ENCODE measurements around the gene SMARCA5.

The SMARCA5 gene

GRCh38 chr4:143558823-143559756, 45.6 kb downstream of the SMARCA5 start:
- peak overlapping the region; percentile 58; the same call in 1 of the 2 replicates for H3K4me3 ChIP-seq (ENCODE audit: low read length)

GRCh38 chr4:143559757-143560147, 46.2 kb downstream of the SMARCA5 start:
- no peak for TF ChIP-seq ZNF274 (IDR thresholded peaks at IDR 0.05; ENCODE audit: low read depth, low read length)
- peak overlapping the region; percentile 58; the same call in 1 of the 2 replicates for H3K4me3 ChIP-seq (ENCODE audit: low read length)

More at GRCh38 chr4:143558823-143559756, 45.6 kb downstream of the SMARCA5 start:
- TF ChIP-seq ZNF274 (IDR thresholded peaks at IDR 0.05; ENCODE audit: low read depth, low read length) = no peak

- no peak overlapping the region for H3K4me3 ChIP-seq (ENCODE audit: low read length)
- no peak for TF ChIP-seq ZNF274 (IDR thresholded peaks at IDR 0.05; ENCODE audit: low read depth, low read length)
These were observed 51.0 kb downstream of the SMARCA5 start for GRCh38 chr4:143564472-143564871.

- H3K4me3 ChIP-seq (ENCODE audit: low read length) = no peak overlapping the region
- no peak for TF ChIP-seq ZNF274 (IDR thresholded peaks at IDR 0.05; ENCODE audit: low read depth, low read length)
These were observed 61.8 kb downstream of the SMARCA5 start for GRCh38 chr4:143575331-143575730.

GRCh38 chr4:143581331-143581946, 67.9 kb downstream of the SMARCA5 start:
- no peak overlapping the region for H3K4me3 ChIP-seq (ENCODE audit: low read length)
- TF ChIP-seq ZNF274 (IDR thresholded peaks at IDR 0.05; ENCODE audit: low read depth, low read length) = no peak

GRCh38 chr4:143585548-143585947, 72.0 kb downstream of the SMARCA5 start:
- no peak overlapping the region for H3K4me3 ChIP-seq (ENCODE audit: low read length)
- TF ChIP-seq ZNF274 (IDR thresholded peaks at IDR 0.05; ENCODE audit: low read depth, low read length) = no peak

GRCh38 chr4:143586080-143586479, 72.6 kb downstream of the SMARCA5 start:
- no peak for TF ChIP-seq ZNF274 (IDR thresholded peaks at IDR 0.05; ENCODE audit: low read depth, low read length)
- no peak overlapping the region for H3K4me3 ChIP-seq (ENCODE audit: low read length)

- no peak overlapping the region for H3K4me3 ChIP-seq (ENCODE audit: low read length)
- TF ChIP-seq ZNF274 (IDR thresholded peaks at IDR 0.05; ENCODE audit: low read depth, low read length) = no peak
These were observed 74.2 kb downstream of the SMARCA5 start for GRCh38 chr4:143587703-143588102.

GRCh38 chr4:143597276-143597675, 83.8 kb downstream of the SMARCA5 start:
- no peak overlapping the region for H3K4me3 ChIP-seq (ENCODE audit: low read length)
- no peak for TF ChIP-seq ZNF274 (IDR thresholded peaks at IDR 0.05; ENCODE audit: low read depth, low read length)

- no peak overlapping the region for H3K4me3 ChIP-seq (ENCODE audit: low read length)
- no peak for TF ChIP-seq ZNF274 (IDR thresholded peaks at IDR 0.05; ENCODE audit: low read depth, low read length)
These were observed 85.3 kb downstream of the SMARCA5 start for GRCh38 chr4:143598816-143599215.

GRCh38 chr4:143599827-143600226, 86.3 kb downstream of the SMARCA5 start:
- no peak overlapping the region for H3K4me3 ChIP-seq (ENCODE audit: low read length)
- TF ChIP-seq ZNF274 (IDR thresholded peaks at IDR 0.05; ENCODE audit: low read depth, low read length) = no peak

- no peak for TF ChIP-seq ZNF274 (IDR thresholded peaks at IDR 0.05; ENCODE audit: low read depth, low read length)
- H3K4me3 ChIP-seq (ENCODE audit: low read length) = no peak overlapping the region
These were observed 93.0 kb downstream of the SMARCA5 start for GRCh38 chr4:143606480-143606879.
